ENCODE data around the gene LRRIQ4.

LRRIQ4 gene

DNA sequence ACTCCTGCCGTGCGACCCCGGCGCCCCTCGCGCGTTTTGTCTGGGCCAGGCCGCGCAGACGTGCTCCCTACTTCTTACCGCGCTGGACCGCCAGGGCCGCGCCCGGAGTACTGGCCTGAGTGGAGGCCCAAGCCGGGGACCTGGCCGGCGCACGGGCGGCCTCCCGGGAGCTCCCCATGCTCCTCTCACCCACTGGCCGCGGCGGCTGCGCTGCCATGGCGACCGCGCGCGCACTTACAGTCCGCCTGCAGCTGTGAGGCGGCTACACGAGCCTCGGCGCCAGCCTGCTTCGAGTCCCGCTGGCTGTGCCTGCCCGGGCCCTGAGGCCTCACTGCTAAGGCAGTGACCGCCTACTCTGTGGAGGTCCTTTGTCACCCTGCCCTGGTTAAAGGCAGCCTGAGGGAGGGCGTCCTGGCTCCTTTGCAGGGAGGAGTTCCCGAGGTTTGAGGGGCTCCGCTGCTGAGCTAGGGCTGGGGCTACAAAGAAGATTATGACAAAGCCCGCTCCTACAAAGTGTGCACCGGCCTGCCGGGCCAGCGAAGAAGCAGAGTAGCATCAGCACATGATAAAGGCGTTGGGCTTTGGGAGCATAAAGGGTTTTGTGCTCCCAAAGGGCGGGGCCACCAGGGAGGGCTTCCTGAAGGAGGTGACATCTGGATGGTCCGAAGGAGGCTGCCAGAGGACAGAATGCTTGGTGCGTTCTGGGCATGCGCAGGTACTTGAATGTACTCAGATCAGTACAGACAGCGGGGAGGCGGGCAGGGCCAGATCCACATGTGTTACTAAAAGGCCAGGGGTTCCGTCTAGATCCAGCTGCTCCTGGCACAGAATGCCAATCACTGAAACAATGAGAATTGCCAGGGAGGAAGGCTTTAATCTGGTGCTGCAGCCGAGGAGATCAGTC lies at the start of gene LRRIQ4, which contains the start of gene LRRC34:
TSS of gene LRRIQ4 (plus strand) at position 539 of the 904 bp plus-strand sequence. CDS start 9,052 bp downstream, outside the sequence.
TSS of gene LRRC34 (minus strand) at position 573 of the 904 bp plus-strand sequence. CDS start at position 217, 356 bp downstream.
- peak; percentile 18 for DNase-seq

DNA sequence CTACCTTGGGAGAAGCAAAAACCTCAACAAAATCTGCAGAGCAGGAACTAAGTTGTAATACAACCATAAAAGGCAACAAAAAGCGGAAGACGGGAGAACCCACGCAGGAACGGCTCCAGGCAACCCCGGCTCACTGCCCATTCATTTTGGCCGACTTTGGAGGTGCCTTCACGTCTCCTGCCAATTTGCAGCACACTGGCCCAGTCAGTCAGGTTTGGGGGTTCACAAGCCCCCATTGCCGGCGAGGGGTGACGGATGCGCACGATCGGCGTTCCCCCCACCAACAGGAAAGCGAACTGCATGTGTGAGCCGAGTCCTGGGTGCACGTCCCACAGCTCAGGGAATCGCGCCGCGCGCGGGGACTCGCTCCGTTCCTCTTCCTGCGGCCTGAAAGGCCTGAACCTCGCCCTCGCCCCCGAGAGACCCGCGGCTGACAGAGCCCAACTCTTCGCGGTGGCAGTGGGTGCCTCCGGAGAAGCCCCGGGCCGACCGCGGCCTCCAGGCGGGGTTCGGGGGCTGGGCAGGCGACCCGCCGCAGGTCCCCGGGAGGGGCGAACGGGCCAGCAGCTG lies 48.3 kb upstream of the LRRIQ4 start:
- no peak for DNase-seq

GRCh38 chr3:169764882-169765612 lies 47.6 kb upstream of the LRRIQ4 start, which contains the start of gene TERC:
TSS of gene TERC (minus strand) at chr3:169765060.
- DNase-seq: peak; percentile 51

DNA sequence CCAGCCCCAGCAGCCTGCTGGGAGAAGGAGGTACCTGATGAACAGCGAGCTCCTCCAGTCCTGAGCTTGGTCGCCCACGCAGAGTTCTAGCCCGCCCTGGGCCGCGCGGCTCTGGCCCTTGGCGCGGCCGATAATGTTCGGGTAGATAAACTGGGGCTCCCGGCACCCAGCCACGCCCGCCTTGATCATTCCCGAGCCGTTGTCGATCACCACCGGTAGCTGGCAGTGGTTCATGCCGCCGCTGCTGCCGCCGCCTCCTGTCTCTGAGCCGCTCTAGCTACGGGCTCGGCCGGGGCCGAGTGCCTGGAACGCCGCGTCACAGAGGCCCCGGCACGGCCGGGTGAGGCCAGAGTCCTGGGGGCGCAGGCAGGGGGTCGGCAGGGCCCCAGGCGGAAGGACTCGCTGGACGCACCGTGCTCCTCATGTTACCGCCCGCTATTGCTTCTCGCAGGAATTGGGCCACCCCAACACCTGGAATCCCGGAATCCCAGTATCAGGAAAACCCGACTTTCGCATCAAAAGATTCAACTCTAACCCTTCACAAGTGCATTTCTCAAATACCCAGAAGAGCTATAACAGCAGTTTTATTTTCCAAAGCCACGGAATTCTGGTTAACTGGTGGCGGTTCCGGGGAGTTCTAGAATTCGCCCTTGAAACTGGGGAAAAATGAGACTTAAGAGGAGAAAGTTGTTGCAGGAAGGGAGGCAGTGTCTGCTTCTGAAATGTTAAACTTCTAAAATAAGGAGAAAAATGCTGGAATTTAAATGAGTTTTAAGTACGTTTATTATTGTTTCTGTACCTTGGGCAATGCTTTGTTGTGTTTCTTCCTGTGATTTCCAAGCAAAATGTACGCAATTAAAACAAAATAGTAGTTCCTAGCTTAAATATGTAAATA lies 43.1 kb upstream of the LRRIQ4 start, which contains the start of gene ACTRT3:
TSS of gene ACTRT3 (minus strand) at position 275 of the 895 bp plus-strand sequence. CDS start at position 234, 41 bp downstream.
- no peak for DNase-seq

DNA sequence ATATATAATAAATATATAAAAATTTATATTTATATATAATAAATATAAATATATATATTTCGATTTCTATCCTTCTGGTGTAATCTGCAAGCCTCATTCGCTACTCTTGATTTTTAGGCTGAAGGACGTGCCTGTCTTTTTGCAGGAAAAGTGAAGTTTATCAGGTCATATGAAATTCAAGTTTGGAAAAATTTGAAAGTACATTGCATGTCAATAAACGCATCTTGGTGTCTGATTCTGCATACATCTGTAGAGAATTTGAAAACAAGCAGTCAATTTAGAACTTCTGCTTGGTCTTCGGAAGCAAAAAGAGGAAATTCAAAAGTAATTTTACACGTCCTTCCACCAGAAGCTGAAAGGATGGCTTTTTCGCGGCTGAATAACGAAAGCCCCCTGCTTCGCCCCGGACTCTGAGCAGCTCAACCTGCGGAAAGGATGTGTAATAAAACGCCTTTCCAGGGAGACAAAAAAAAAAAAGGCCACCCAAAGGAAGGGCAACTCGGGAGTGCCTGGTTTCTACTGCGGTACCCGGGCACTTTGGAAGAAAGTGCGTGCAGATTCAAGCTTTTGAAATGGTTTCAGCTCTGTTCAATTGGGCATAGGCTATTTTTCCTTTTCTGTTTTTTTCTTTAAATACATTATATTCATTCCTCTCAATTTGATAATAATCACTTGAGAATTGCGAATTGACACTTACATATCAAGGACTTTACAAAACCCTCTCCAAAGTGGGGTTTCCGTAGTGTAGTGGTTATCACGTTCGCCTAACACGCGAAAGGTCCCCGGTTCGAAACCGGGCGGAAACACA lies 41.0 kb upstream of the LRRIQ4 start:
- peak; percentile 59 for DNase-seq

DNA sequence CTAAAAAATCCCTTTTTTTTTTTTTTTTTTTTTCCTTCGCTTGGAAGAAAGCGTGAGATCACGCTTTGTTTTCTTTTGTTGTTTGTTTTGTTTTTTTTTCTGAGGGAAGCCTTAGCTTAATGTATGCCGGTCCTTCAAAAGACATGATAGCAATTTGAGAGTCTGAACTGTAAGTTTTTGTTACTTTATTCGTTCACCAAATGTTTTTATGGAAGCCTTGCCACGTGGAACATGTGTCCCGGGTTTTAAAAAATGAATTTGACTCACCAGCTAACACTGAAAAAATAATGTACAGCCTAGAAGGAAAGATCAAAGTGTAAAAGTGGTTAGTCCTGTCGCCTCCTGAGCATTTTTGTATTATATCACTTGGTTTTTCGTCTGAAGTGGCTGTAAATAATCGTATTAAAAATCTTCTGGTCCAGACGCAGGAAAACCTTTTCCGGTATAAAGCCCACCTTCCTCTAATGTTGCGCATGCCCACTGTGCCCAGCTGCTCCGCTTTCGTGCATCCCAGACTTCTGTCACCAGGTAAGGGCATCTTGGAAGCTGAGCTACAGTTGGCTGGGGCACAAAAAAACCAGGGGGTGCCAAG lies 40.3 kb upstream of the LRRIQ4 start:
- DNase-seq: peak; percentile 22

DNA sequence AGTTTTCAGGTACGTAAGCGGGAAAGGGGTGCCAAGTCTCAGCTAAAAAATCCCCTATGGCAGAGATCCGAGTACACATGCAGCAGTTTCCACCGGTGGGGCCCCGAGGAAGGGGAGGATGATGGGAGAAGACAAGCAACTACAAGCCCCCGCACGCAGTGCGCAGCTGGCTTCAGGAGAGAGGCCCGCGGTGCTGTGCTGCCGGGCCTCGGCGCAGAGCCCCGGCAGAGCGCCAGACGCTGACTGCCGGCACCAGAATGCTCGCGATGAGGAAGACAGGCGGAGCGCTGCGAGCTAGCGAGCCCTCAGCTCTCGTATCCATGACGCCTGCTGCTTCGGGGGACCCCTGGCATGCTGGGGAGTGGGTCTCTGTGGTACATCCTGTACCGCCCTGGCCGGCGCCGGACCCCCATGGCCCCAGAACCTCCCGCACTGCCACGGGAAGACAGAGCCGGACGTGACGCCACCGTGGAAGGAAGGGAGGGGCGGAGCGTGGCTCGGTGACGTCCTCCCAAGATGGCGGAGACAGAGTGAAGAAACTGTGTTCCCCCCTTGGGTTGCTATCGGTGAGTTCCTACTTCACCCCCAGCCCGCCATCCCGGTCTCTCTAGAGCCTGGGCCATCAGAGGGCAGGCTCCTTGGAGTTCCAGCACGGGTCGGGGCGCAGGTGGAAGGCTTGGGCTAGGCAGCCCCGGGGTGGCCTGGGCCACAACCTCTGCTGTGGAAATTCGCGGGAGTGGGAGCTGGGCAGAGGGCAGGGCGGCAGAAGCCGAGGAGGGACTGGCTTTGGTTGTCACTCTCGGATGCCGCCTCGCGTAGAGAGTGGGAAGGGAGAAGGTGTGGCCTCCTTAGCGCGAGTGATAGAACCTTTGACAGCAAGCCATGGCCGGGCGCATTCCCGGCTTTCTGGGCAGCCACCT lies 39.5 kb upstream of the LRRIQ4 start, which contains the start of gene MYNN:
TSS of gene MYNN (plus strand) at position 500 of the 920 bp plus-strand sequence. CDS start 900 bp downstream, outside the sequence.
- DNase-seq: no peak

DNA sequence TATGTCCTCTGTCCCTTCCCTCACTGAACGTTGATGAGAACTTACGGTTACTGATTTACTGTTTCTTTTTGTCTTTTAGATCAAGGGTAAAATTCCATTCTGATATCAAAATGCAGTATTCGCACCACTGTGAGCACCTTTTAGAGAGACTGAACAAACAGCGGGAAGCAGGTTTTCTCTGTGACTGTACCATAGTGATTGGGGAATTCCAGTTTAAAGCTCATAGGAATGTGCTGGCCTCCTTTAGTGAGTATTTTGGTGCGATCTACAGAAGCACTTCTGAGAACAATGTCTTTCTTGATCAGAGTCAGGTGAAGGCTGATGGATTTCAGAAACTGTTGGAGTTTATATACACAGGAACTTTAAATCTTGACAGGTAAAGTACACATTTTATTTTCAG lies 38.5 kb upstream of the LRRIQ4 start:
- DNase-seq: no peak

DNA sequence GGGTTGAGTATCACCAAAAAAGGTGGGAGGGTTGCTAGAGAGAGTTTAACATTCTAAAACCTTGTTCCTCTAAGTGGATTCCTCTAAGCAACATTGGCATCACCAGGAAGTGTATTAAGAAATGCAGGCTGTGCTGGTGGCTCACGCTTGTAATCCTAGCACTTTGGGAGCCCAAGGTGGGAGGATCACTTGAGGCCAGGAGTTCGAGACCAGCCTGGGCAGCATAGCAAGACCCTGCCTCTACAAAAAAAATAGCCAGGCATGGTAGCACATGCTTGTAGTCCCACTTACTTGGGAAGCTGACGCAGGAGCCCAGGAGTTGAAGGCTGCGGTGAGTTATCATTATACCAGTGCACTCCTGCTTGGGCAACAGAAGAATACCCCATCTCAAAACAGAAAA lies 34.8 kb upstream of the LRRIQ4 start:
- no peak for DNase-seq

DNA sequence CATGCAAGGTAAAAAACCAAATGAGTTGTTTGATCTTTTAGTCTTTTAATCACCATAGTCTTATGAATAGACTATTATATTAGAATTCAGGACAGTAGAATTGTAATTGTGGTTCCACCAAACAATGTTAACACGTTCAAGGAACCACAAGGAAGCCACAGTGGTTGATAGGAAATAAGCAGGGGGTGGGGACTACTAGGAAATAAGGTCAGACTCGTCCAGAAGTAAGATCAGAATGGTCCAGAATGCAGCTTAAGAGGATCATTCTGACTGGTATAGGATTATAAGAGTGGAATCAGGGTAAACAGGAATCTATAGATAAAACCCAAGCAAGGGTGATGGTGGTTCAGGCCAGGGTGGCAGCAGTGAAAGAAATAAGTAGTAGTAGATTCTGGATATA lies 31.9 kb upstream of the LRRIQ4 start:
- no peak for DNase-seq

- DNase-seq: no peak
These were observed 31.3 kb upstream of the LRRIQ4 start for GRCh38 chr3:169781209-169781855.

- DNase-seq: no peak
These were observed 25.6 kb upstream of the LRRIQ4 start for GRCh38 chr3:169787120-169787519.

DNA sequence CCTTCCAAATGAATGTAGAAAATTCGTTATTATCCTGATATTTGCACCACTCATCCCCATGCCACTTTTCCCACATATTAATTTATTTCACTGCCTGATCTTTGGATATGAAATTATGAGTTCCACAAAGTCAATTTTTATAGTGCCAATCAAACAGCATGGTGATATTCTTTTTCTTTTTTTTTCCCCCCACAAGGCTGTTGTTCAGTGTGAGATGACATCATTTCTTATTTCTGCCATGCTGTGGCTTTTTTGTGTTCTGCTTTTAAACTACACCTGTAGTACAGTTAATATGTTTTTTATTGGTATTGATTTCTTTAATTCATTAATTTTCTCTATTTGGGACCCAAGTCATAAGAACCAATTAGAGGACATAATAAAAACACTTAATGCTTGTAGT lies 24.9 kb upstream of the LRRIQ4 start:
- no peak for DNase-seq

DNA sequence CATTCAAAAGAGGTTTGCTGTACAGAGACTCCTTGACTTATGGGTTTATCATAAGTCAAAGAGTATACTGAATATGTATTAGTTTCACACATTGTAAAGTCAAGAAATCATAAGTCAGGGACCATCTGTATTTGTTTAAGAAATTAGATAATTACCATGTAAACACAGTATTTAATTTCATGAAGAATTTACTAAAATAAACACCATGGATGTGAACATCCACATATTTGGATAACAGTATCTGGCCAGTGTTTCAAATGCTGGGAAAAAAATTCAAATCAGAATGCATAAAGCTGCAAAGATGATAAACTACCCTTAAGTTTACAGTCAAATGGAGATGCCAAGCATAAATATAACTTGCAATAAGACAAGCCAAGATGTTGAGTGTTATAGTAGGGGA lies 22.5 kb upstream of the LRRIQ4 start:
- no peak for DNase-seq

GRCh38 chr3:169790687-169791429 lies 21.8 kb upstream of the LRRIQ4 start:
- no peak for DNase-seq

GRCh38 chr3:169792359-169792758 lies 20.3 kb upstream of the LRRIQ4 start:
- DNase-seq: no peak

GRCh38 chr3:169804681-169805080 lies 8.0 kb upstream of the LRRIQ4 start:
- no peak for DNase-seq

DNA sequence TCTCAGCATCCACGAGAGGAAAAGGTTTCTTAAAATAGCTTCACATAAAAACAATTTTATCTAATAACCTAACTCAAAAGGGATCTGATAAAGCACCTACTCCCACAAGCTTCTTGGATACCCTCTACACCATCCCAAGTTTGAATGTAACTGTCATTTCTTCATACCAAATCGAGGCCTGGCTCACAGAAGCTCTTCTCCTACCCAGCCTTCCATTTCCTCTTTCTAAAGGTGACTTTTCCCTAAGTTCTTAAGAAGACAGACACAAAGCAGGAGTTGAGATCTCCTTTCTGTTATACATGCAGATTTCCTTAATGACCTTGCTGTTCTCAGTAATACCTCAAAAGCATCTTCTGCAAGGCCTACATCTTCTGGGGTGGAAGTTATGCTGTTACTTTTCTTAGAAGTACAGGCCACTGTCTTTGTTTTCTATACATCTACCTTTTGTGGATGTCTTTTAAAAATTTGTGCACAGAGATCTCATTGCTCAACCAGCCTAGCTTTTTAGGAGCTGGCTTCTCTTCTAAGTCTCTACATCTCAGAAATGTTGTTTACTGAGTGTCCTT lies 3.4 kb upstream of the LRRIQ4 start:
- no peak for DNase-seq

Data from NCI-H187 treated with DMSO at 0.1 percent for 48 hours (cell line).